ENCODE results near the gene HES3. TPM values are rescaled to one million over a fixed set of nuclear protein-coding genes. Genes with fewer than 3 reads are reported as not detected.
A peak's percentile ranks its signal among the peaks of the same experiment; 100 is the strongest.

HES3 gene
- total RNA-seq, 1 experiment from 2014 or later: not detected

DNA sequence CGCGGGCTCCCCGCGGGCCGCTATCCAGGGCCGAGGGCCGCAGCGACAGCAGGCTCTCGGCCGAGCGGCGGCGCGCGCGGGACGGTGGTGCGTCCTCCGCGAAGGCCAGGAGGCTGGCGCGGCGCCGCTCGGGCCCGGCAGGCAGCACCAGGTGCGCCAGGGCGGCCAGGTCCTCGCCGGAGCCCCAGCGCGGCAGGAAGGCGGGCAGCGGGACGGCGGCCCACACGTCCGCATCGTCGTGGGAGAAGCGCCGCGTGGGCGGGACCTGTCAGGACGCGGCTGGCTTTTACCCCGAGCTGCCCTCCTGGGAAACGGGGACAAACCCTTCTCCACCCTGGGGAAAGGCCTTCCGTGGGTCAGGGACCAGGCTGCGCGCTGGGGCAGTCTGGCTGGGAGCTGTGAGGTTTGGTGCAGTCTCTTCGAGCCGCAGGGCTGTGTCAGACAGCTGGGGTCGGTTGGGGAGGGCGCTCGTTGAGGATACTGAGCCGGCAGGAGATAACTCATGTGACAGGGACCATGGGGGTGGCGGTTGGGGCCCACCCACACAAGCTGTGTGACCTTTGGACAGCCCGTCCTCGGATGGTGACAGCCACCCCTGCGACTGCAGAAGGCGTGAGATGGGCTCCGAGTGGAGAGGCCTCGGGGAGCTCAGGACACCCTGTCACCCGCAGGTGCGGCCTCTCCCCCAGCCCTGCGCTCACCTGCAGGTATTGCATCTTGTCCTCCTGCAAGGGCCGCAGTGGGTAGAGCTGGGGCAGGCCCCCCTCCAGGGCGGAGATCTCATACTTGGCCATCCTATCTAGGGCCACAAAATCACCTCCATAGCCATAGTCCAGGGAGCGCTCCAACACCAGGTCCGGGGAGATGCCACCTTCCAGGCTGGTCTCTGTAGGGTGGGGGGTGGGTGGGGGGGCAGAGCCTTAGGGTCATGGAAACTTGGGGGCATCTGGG, 6.0 kb downstream of the HES3 start:
- intact Hi-C loops (cut with micrococcal nuclease): loop anchor here (5.0 kb wide), 1 partner anchor 957 kb away; no protein-coding TSS in a partner anchor
- TF ChIP-seq ELF1 (IDR thresholded peaks at IDR 0.05; ENCODE audit: borderline replicate concordance, low read depth) (no peak), ZFX (IDR thresholded peaks at IDR 0.05) (no peak), CEBPB (IDR thresholded peaks at IDR 0.05; ENCODE audit: low read depth) (no peak), JUND (IDR thresholded peaks at IDR 0.05) (no peak), YY1 (IDR thresholded peaks at IDR 0.05; ENCODE audit: extremely low read depth, insufficient replicate concordance, low read depth, low read length) (no peak), SRF (IDR thresholded peaks at IDR 0.05; ENCODE audit: low read depth) (no peak), TCF7L2 (IDR thresholded peaks at IDR 0.05; ENCODE audit: borderline replicate concordance, extremely low read depth, insufficient read depth, insufficient read length) (no peak), RAD21 (IDR thresholded peaks at IDR 0.05; ENCODE audit: low read depth) (no peak), POLR2A (IDR thresholded peaks at IDR 0.05; ENCODE audit: borderline replicate concordance, extremely low read depth, insufficient read depth, insufficient read length) (no peak)
- TF ChIP-seq, protein P1, sequence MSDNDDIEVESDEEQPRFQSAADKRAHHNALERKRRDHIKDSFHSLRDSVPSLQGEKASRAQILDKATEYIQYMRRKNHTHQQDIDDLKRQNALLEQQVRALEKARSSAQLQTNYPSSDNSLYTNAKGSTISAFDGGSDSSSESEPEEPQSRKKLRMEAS (IDR thresholded peaks at IDR 0.05): no peak
- TF ChIP-seq, protein P2, sequence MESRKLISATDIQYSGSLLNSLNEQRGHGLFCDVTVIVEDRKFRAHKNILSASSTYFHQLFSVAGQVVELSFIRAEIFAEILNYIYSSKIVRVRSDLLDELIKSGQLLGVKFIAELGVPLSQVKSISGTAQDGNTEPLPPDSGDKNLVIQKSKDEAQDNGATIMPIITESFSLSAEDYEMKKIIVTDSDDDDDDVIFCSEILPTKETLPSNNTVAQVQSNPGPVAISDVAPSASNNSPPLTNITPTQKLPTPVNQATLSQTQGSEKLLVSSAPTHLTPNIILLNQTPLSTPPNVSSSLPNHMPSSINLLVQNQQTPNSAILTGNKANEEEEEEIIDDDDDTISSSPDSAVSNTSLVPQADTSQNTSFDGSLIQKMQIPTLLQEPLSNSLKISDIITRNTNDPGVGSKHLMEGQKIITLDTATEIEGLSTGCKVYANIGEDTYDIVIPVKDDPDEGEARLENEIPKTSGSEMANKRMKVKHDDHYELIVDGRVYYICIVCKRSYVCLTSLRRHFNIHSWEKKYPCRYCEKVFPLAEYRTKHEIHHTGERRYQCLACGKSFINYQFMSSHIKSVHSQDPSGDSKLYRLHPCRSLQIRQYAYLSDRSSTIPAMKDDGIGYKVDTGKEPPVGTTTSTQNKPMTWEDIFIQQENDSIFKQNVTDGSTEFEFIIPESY (IDR thresholded peaks at IDR 0.05; ENCODE audit: extremely low read depth, insufficient replicate concordance, low read length): no peak
- no peaks in the 10 kb centered on the region for H3K27me3 ChIP-seq (ENCODE audit: insufficient read depth, low read length)
- H2AFZ ChIP-seq (ENCODE audit: low read depth, low read length, poor library complexity, severe bottlenecking): no peak overlapping the region
- CTCF ChIA-PET: interaction anchor here (0.7 to 1.5 kb wide), 3 partner anchors 9 to 173 kb away, joined by 3 to 5 read pairs (median 4); partner anchors contain the start of gene ACOT7
- no peaks in the 10 kb centered on the region for H4K20me1 ChIP-seq (ENCODE audit: insufficient read depth)
- no peak overlapping the region for H3K9ac ChIP-seq (ENCODE audit: low read length)
- H3K4me1 ChIP-seq (ENCODE audit: control insufficient read depth in 1 of 2, insufficient read depth in 2 of 2, low read length in 2 of 2): peaks cover 17 to 34% of the 10 kb centered on the region in 2 experiments; a peak in 3 of 4 replicates
- no peaks in the 10 kb centered on the region for H3K36me3 ChIP-seq (ENCODE audit: control insufficient read depth in 1 of 2, insufficient read depth in 2 of 2, low read length in 2 of 2)
- ATAC-seq (no peak), DNase-seq (ENCODE audit: low read depth, low spot score) (no peak)
- no TSS peak for BruUV-seq (replicated peaks)
- H3K9me2 ChIP-seq (ENCODE audit: insufficient read depth): no peaks in the 10 kb centered on the region
- no peaks in the 10 kb centered on the region for H3K79me2 ChIP-seq (ENCODE audit: insufficient read depth, low read length)
- H3K4me3 ChIP-seq (replicated peaks in 1 of 2; ENCODE audit: low read depth in 1 of 2, low read length in 2 of 2): peak overlapping the region; percentile 17 to 23; a peak in 2 of 4 replicates
- no peaks in the 10 kb centered on the region for H3K9me3 ChIP-seq (ENCODE audit: control insufficient read depth in 1 of 2, insufficient read depth in 1 of 2, low read depth in 1 of 2, low read length in 2 of 2)
- peak overlapping the region; percentile 55 for H3K4me2 ChIP-seq (ENCODE audit: low read length)
- no peak overlapping the region; the same call in 1 of the 2 replicates for H3K27ac ChIP-seq (ENCODE audit: low read depth, low read length)
- RAD21 ChIA-PET (ENCODE audit: low non-redundant PET in 1 of 2, low total read pairs in 2 of 2, uncharacterized antibody in 2 of 2, unreplicated experiment in 2 of 2): no interaction called here
- POLR2A ChIA-PET: no interaction called here
